IgD-negative memory B cell (primary cell): ENCODE results near the gene UVRAG. TPM values are rescaled to one million over a fixed set of nuclear protein-coding genes. Genes with fewer than 3 reads are reported as not detected.
A peak's percentile ranks its signal among the peaks of the same experiment; 100 is the strongest.
"Not testable (repeated sequence)": the region's sequence is repeated elsewhere in the genome, so short reads cannot be mapped to it uniquely, and the experiment has no call there.

Source experiments
- H3K27ac Mint-ChIP-seq, 3 donors: one replicate each; pipeline ENCODE4 v1.8.0; 2020 to 2022; ENCODE audit warnings: mild to moderate bottlenecking in 3 of 3, mixed read lengths in 3 of 3, moderate library complexity in 1 of 3
- H3K27me3 Mint-ChIP-seq: one replicate; pipeline ENCODE4 v1.8.0; 2021; ENCODE audit warnings: mixed read lengths
- H3K36me3 Mint-ChIP-seq: one replicate; pipeline ENCODE4 v1.8.0; 2020; ENCODE audit warnings: mild to moderate bottlenecking, mixed read lengths
- H3K4me1 Mint-ChIP-seq, 3 donors: one replicate each; pipeline ENCODE4 v1.8.0; 2020 to 2022; ENCODE audit warnings: mixed read lengths in 3 of 3, mild to moderate bottlenecking in 1 of 3
- H3K4me3 Mint-ChIP-seq, 4 donors: one replicate each; pipeline ENCODE4 v1.8.0; 2020 to 2022; ENCODE audit warnings: mild to moderate bottlenecking in 4 of 4, mixed read lengths in 4 of 4, moderate library complexity in 3 of 4
- H3K9me3 Mint-ChIP-seq, 3 donors: one replicate each; pipeline ENCODE4 v1.8.0; 2020 to 2021; ENCODE audit warnings: mixed read lengths in 3 of 3, mild to moderate bottlenecking in 1 of 3
- polyA plus RNA-seq: library from polyadenylated mRNA; unstranded; fragments of 300-500 nt; fragmentation: Illumina TruSeq; gene quantifications from one replicate; pipeline ENCODE4 v1.2.3, GENCODE V29; 2021

The UVRAG gene
- polyA plus RNA-seq, 1 donor from 2014 or later, result 79.9 TPM

DNA sequence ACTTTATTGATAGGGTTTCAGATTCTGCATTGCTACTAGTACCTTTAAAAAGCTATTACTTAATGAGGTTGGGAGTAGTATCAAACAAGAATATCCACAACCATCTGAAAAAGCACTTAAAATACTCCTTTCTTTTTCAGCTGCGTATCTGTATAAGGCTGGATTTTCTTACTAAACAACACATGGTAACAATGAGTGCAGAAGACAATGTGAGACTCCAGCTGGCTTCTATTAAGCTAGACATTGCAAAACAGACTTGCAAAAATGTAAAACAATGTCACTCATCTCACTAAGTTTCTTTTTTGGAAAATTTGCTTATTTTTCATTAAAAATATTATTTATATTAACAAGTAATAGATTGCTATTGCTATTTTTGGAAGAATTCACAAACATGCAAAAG is 258.7 kb downstream of the UVRAG start:
- H3K27me3 Mint-ChIP-seq, result no peaks in the 10 kb centered on the region
- peaks cover 34 to 54% (median 41%) of the 10 kb centered on the region in 3 donors for H3K4me1 Mint-ChIP-seq
- no peaks in the 10 kb centered on the region for H3K9me3 Mint-ChIP-seq
- peaks cover 29% of the 10 kb centered on the region for H3K36me3 Mint-ChIP-seq
- H3K27ac Mint-ChIP-seq, result no peak overlapping the region
- no peak overlapping the region for H3K4me3 Mint-ChIP-seq

DNA sequence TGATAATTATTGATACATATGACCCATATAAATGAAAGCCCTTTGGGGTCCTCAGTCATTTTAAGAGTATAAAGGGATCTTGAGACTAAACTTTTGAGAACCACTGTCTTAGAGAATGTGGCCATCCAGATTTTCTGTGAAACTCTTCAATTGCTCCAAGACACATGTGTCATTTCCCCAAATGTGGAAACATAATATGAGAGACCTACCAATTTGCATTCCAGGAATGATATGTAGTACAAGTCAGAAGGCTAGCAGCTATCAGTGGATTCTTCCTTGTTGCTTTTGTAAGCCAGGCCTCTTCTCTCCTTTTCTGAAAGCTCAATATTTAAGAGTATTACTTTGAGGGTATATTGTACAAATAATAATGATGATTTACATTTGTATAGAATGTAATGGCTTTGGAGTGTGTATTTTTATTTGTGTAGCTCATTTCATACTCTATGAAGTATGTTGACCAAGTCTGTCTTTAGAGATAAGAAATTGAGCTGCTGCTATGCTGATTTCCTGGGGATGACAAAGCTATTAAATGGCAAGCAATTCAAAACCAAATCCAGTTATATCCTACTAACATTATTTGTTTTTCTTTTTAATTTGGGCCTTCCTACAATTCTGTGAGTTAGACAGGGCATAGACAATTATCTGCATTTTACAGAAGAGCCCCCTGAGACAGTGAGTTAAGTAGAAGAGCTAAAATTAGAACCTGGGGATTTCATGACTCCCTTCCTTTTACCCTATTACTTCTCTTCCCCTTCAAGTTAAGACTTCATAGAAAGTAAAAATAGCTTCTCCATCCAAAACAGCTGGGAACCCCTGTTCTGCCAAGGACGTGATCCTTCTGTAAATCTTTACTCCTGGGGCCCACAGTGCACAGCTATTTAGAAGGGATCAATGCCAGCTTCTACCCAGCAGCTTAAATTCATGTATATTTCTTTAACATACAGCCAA is 259.4 kb downstream of the UVRAG start:
- H3K36me3 Mint-ChIP-seq, result peaks cover 29% of the 10 kb centered on the region
- no peaks in the 10 kb centered on the region for H3K27me3 Mint-ChIP-seq
- peaks cover 34 to 54% (median 43%) of the 10 kb centered on the region in 3 donors for H3K4me1 Mint-ChIP-seq
- peak overlapping the region in 1 of 3 donors; percentile 54 for H3K27ac Mint-ChIP-seq
- no peaks in the 10 kb centered on the region for H3K9me3 Mint-ChIP-seq
- H3K4me3 Mint-ChIP-seq, result no peak overlapping the region

- no peaks in the 10 kb centered on the region for H3K9me3 Mint-ChIP-seq
- peak overlapping the region in 2 of 3 donors; percentile 22 to 86 for H3K27ac Mint-ChIP-seq
- peak overlapping the region in 1 of 4 donors; percentile 77 for H3K4me3 Mint-ChIP-seq
- peaks cover 24% of the 10 kb centered on the region for H3K36me3 Mint-ChIP-seq
- H3K4me1 Mint-ChIP-seq, result peaks cover 31 to 48% (median 41%) of the 10 kb centered on the region in 3 donors
- H3K27me3 Mint-ChIP-seq, result no peaks in the 10 kb centered on the region
These were observed 260.7 kb downstream of the UVRAG start for GRCh38 chr11:76075716-76076115.

- Mint-ChIP-seq H3K4me1 (peaks cover 31 to 45% (median 35%) of the 10 kb centered on the region in 3 donors), H3K27ac (peak overlapping the region in 1 of 3 donors; percentile 22), H3K36me3 (peaks cover 24% of the 10 kb centered on the region)
- not testable (repeated sequence) for H3K9me3 Mint-ChIP-seq, H3K27me3 Mint-ChIP-seq, H3K4me3 Mint-ChIP-seq
These were observed 261.2 kb downstream of the UVRAG start for GRCh38 chr11:76076253-76076652.

DNA sequence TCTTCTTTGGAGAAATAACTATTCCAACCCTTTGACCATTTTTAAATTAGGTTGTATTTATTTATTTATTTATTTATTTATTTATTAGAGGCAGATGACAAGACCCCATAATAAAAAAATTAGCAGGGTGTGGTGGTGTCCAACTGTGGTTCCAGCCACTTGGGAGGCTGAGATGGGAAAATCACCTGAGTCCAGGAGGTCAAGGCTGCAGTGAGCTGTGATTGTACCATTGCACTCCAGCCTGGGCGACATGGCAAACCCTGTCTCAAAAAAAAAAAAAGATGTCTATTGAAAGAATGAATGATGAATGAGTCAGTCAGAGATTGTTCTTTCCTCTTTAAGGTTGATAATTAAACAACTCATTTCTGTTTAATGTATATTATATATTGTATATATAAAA is 261.7 kb downstream of the UVRAG start:
- Mint-ChIP-seq H3K36me3 (peaks cover 23% of the 10 kb centered on the region), H3K27me3 (no peaks in the 10 kb centered on the region), H3K27ac (no peak overlapping the region), H3K4me1 (peaks cover 28 to 40% (median 31%) of the 10 kb centered on the region in 3 donors), H3K9me3 (no peaks in the 10 kb centered on the region), H3K4me3 (no peak overlapping the region)

- Mint-ChIP-seq H3K27ac (peak overlapping the region; percentile 8 to 34 (median 10)), H3K36me3 (peaks cover 20% of the 10 kb centered on the region), H3K4me1 (peaks cover 24 to 32% (median 26%) of the 10 kb centered on the region in 3 donors), H3K9me3 (no peaks in the 10 kb centered on the region), H3K4me3 (no peak overlapping the region), H3K27me3 (no peaks in the 10 kb centered on the region)
These were observed 262.7 kb downstream of the UVRAG start for GRCh38 chr11:76077575-76078150.

GRCh38 chr11:76081084-76081483 is 266.1 kb downstream of the UVRAG start:
- Mint-ChIP-seq H3K36me3 (peaks cover 12% of the 10 kb centered on the region), H3K4me1 (peaks cover 11 to 19% (median 17%) of the 10 kb centered on the region in 3 donors)
- H3K9me3 Mint-ChIP-seq, H3K27me3 Mint-ChIP-seq, H3K27ac Mint-ChIP-seq, H3K4me3 Mint-ChIP-seq: not testable (repeated sequence)

DNA sequence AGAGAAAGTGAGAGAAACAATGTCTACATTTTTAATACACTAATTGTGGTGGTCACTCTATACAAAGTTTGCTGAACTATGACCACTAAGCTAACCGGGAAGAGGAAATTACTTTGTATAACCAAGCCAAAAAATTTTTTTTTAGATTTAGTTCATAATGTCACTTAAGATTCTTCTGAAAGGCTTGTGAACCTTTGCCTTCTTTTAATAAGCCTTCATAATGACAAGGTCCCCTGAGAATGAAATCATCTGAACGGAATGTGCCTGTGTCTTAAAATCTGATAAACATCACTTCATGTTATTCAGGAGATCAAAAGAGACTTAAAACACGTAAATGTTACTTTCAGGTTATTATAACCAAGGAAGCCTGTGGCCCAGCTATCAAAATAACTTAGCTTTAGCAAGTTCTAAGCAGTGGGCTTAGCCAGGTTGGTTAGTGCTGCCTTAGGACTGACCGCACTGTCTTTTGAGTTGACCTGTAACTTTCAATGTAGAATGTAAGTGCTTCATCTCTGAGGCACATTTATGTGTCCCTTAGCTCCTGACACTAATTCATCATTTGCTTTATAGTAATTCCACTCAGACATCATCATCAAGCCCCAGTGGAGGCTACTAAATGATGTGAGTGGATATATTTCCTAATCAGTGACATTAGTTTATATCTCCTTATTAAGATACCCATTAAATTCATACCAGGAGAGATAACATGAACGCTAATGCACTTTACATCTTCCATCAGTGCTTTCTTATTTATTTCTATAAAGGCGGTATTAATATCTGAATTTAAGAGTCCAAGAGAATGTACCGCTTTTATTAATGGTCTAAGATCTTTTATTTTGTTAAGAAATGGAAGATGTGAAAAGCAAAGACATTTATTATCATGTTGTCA is 268.8 kb downstream of the UVRAG start:
- H3K4me3 Mint-ChIP-seq, result no peak overlapping the region
- no peaks in the 10 kb centered on the region for H3K27me3 Mint-ChIP-seq
- no peaks in the 10 kb centered on the region for H3K9me3 Mint-ChIP-seq
- H3K36me3 Mint-ChIP-seq, result peaks cover 18% of the 10 kb centered on the region
- H3K4me1 Mint-ChIP-seq, result peaks cover 2 to 8% (median 6%) of the 10 kb centered on the region in 3 donors
- peak overlapping the region in 1 of 3 donors; percentile 39 for H3K27ac Mint-ChIP-seq

DNA sequence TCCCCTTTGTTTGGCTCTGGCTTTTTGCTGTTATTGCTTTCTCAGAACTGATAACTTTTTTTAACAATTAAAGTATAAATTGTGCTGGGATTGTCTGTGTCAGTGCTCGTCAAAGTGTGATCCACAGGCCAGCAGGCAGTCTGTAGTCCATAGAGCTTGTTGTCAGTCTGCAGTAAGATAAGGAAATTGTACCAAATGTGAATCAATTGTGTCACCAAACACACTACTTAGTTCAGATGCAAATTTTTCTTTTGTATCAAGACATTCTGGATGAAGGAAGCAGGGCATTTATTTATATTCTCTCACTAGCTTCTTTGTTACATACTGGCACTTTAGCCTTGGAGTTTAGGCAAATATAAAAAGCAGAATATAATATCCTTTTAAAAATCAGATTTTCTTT is 270.3 kb downstream of the UVRAG start:
- Mint-ChIP-seq H3K27me3 (no peaks in the 10 kb centered on the region), H3K4me1 (peaks cover 0 to 8% (median 6%) of the 10 kb centered on the region in 3 donors), H3K36me3 (peaks cover 27% of the 10 kb centered on the region), H3K27ac (peak overlapping the region in 1 of 3 donors; percentile 74), H3K4me3 (no peak overlapping the region), H3K9me3 (peaks cover 0 to 8% (median 0%) of the 10 kb centered on the region in 3 donors)

- Mint-ChIP-seq H3K36me3 (peaks cover 38% of the 10 kb centered on the region), H3K4me3 (no peak overlapping the region), H3K27ac (no peak overlapping the region), H3K27me3 (no peaks in the 10 kb centered on the region), H3K9me3 (peaks cover 0 to 15% (median 2%) of the 10 kb centered on the region in 3 donors), H3K4me1 (peaks cover 0 to 5% (median 4%) of the 10 kb centered on the region in 3 donors)
These were observed 272.0 kb downstream of the UVRAG start for GRCh38 chr11:76086743-76087635.

DNA sequence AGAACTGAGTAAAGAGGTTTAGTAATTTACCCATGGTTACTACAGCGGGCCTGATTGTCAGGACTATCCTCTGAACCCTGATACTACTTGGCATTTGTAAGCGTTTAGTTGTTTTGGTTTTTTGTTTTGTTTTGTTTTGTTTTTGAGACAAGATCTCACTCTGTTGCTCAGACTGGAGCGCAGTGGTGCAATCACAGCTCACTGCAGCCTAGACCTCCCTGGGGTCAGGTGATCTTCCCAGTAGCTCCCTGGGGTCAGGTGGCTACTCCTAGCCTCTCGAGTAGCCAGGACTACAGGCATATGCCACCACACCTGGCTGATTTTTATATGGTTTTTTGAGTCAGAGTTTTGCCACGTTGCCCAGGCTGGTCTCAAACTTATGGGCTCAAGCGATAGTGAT is 272.7 kb downstream of the UVRAG start:
- no peaks in the 10 kb centered on the region for H3K27me3 Mint-ChIP-seq
- peaks cover 41% of the 10 kb centered on the region for H3K36me3 Mint-ChIP-seq
- no peak overlapping the region for H3K27ac Mint-ChIP-seq
- no peak overlapping the region for H3K4me3 Mint-ChIP-seq
- peaks cover 0 to 5% (median 4%) of the 10 kb centered on the region in 3 donors for H3K4me1 Mint-ChIP-seq
- peaks cover 0 to 15% (median 4%) of the 10 kb centered on the region in 3 donors for H3K9me3 Mint-ChIP-seq

DNA sequence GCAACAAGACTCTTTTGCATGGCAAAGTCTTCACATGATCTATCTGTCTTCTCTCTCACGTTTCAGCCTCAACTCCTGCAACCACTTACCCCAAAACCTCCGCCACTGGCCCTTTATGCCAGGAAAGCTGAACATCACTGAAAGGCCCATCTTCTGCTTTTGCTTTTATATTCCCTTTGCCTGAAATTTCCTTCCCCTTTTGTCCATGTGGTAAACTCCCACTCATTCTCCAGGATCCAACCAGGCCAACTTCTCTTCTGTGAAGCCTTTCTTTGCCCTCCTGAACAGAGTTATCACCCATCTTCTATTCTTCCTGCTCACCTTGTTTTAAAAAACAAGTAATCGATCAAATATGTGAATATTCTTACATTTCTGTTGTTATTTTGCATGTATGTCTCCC is 273.5 kb downstream of the UVRAG start:
- Mint-ChIP-seq H3K36me3 (peaks cover 41% of the 10 kb centered on the region), H3K27ac (no peak overlapping the region), H3K27me3 (no peaks in the 10 kb centered on the region), H3K4me1 (peaks cover 4 to 10% (median 4%) of the 10 kb centered on the region in 3 donors), H3K9me3 (peaks cover 0 to 15% (median 4%) of the 10 kb centered on the region in 3 donors), H3K4me3 (no peak overlapping the region)

DNA sequence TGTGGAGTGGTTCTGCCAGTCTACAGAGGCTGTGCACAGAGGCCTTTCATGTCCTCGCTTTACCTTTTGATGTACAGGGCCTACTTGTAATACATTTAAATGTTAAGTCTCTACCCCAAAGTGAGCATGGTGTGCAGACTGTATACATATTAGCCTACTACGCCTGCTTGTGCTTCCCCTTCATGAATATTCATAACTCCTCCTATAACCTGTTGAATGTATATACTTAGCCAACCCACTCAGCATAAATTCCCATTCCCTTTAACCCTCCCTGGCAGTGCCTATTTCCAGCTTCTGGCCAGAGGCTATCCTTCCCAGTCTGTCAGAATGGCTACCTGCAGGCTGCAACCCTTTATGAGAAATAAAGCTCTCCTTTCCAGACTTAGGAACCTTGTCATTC is 275.2 kb downstream of the UVRAG start:
- H3K9me3 Mint-ChIP-seq, result peaks cover 0 to 15% (median 4%) of the 10 kb centered on the region in 3 donors
- peaks cover 41% of the 10 kb centered on the region for H3K36me3 Mint-ChIP-seq
- no peak overlapping the region for H3K4me3 Mint-ChIP-seq
- H3K27me3 Mint-ChIP-seq, result no peaks in the 10 kb centered on the region
- H3K4me1 Mint-ChIP-seq, result peaks cover 2 to 20% (median 9%) of the 10 kb centered on the region in 3 donors
- peak overlapping the region in 1 of 3 donors; percentile 74 for H3K27ac Mint-ChIP-seq

DNA sequence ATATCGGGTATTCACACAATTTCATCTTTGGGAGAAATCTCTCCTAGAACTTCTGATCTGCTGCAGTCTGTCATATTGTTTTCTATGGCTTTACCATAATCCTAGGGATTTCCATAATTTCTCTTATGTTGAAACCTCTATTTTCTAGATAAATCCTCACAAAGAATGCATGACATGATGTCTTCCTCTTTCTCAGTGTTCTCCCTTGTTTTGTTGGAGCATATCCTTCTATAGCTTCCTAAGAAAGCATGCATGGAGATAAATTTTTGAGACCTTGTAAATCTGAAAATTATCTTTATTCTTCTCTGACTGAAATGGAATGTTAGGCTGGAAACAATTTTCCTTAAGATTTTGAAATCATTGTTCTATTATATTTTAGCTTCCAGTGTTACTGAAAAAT is 275.8 kb downstream of the UVRAG start:
- Mint-ChIP-seq H3K4me3 (no peak overlapping the region), H3K4me1 (peaks cover under 1 to 17% (median 9%) of the 10 kb centered on the region in 3 donors), H3K27me3 (no peaks in the 10 kb centered on the region), H3K27ac (no peak overlapping the region), H3K36me3 (peaks cover 35% of the 10 kb centered on the region), H3K9me3 (peaks cover 0 to 15% (median 4%) of the 10 kb centered on the region in 3 donors)
